ENCODE data around the gene TMIGD2.
A peak's percentile ranks its signal among the peaks of the same experiment; 100 is the strongest.
"Not testable (repeated sequence)": the region's sequence is repeated elsewhere in the genome, so short reads cannot be mapped to it uniquely, and the experiment has no call there.

The TMIGD2 gene

GRCh38 chr19:4302243-4302640 is at the start of gene TMIGD2:
TMIGD2 (minus strand) TSS chr19:4302389; CDS start chr19:4302385, 4 bp downstream.
- H3K36me3 ChIP-seq: peaks cover 10% of the 10 kb centered on the region; the same call in 1 of the 2 replicates
- no peak for TF ChIP-seq Cebpa-rat (IDR thresholded peaks at IDR 0.05)
- peak within 1 kb of the TSS; percentile 63 for H3K9ac ChIP-seq
- H3K4me3 ChIP-seq: peak within 1 kb of the TSS; percentile 50
- H4K20me1 ChIP-seq: no peaks in the 10 kb centered on the region
- peaks cover 61% of the 10 kb centered on the region for H3K4me1 ChIP-seq
- no peaks in the 10 kb centered on the region for H3K9me3 ChIP-seq
- H3K27me3 ChIP-seq: no peaks in the 10 kb centered on the region
- H3K27ac ChIP-seq: peak within 1 kb of the TSS; percentile 60
- peak within 1 kb of the TSS; percentile 65 for H3K4me2 ChIP-seq

- Histone ChIP-seq H3K4me3 (no peak overlapping the region), H4K20me1 (no peaks in the 10 kb centered on the region; the same call in 1 of the 2 replicates), H3K9me3 (no peaks in the 10 kb centered on the region), H3K27ac (no peak overlapping the region), H3K4me1 (no peaks in the 10 kb centered on the region), H3K27me3 (no peaks in the 10 kb centered on the region), H3K36me3 (peaks cover 84% of the 10 kb centered on the region), H3K4me2 (no peak overlapping the region), H3K9ac (no peak overlapping the region)
- TF ChIP-seq Cebpa-rat (IDR thresholded peaks at IDR 0.05): no peak
Measured at GRCh38 chr19:4350726-4351125, 48.5 kb upstream of the TMIGD2 start.

GRCh38 chr19:4350111-4350510 is 47.9 kb upstream of the TMIGD2 start:
- Histone ChIP-seq H3K4me1 (no peaks in the 10 kb centered on the region), H3K4me2 (no peak overlapping the region), H3K27ac (no peak overlapping the region), H4K20me1 (no peaks in the 10 kb centered on the region; the same call in 1 of the 2 replicates), H3K9me3 (no peaks in the 10 kb centered on the region), H3K4me3 (no peak overlapping the region), H3K36me3 (peaks cover 82% of the 10 kb centered on the region), H3K27me3 (no peaks in the 10 kb centered on the region), H3K9ac (no peak overlapping the region)
- no peak for TF ChIP-seq Cebpa-rat (IDR thresholded peaks at IDR 0.05)

GRCh38 chr19:4349225-4349624 is 47.0 kb upstream of the TMIGD2 start:
- H3K27me3 ChIP-seq, H3K4me2 ChIP-seq, H4K20me1 ChIP-seq, H3K27ac ChIP-seq, H3K9me3 ChIP-seq, H3K4me3 ChIP-seq, H3K4me1 ChIP-seq, H3K9ac ChIP-seq: not testable (repeated sequence)
- peaks cover 74% of the 10 kb centered on the region for H3K36me3 ChIP-seq

- Histone ChIP-seq H3K27ac (no peak overlapping the region), H3K9ac (no peak overlapping the region), H4K20me1 (peaks cover 5% of the 10 kb centered on the region; the same call in 1 of the 2 replicates), H3K4me2 (no peak overlapping the region), H3K27me3 (no peaks in the 10 kb centered on the region), H3K9me3 (no peaks in the 10 kb centered on the region), H3K4me1 (peaks cover 11% of the 10 kb centered on the region), H3K4me3 (no peak overlapping the region), H3K36me3 (peaks cover 59% of the 10 kb centered on the region)
- TF ChIP-seq Cebpa-rat (IDR thresholded peaks at IDR 0.05): no peak
Measured at GRCh38 chr19:4347521-4347920, 45.3 kb upstream of the TMIGD2 start.

- Histone ChIP-seq H3K9me3 (no peaks in the 10 kb centered on the region), H3K4me3 (no peak overlapping the region), H3K4me1 (peaks cover 17% of the 10 kb centered on the region), H3K36me3 (peaks cover 55% of the 10 kb centered on the region), H3K27me3 (no peaks in the 10 kb centered on the region), H3K4me2 (no peak overlapping the region), H3K27ac (no peak overlapping the region), H3K9ac (no peak overlapping the region), H4K20me1 (peaks cover 5% of the 10 kb centered on the region; the same call in 1 of the 2 replicates)
- TF ChIP-seq Cebpa-rat (IDR thresholded peaks at IDR 0.05): no peak
Measured at GRCh38 chr19:4346020-4346383, 43.8 kb upstream of the TMIGD2 start.

GRCh38 chr19:4345342-4346019 is 43.3 kb upstream of the TMIGD2 start:
- Histone ChIP-seq H3K4me1 (peaks cover 17% of the 10 kb centered on the region), H3K9me3 (no peaks in the 10 kb centered on the region), H3K36me3 (peaks cover 49% of the 10 kb centered on the region), H3K9ac (0 out of 2 replicates have a peak overlapping the region, but pooled peaks have one; percentile 15), H3K4me2 (no peak overlapping the region), H4K20me1 (peaks cover 5% of the 10 kb centered on the region; the same call in 1 of the 2 replicates), H3K4me3 (no peak overlapping the region), H3K27me3 (no peaks in the 10 kb centered on the region), H3K27ac (no peak overlapping the region)
- no peak for TF ChIP-seq Cebpa-rat (IDR thresholded peaks at IDR 0.05)

- H3K9ac ChIP-seq: peak within 1 kb of the TSS; percentile 84
- peaks cover 23% of the 10 kb centered on the region for H3K4me1 ChIP-seq
- peak within 1 kb of the TSS; percentile 90 for H3K27ac ChIP-seq
- TF ChIP-seq Cebpa-rat (IDR thresholded peaks at IDR 0.05): no peak
- peak within 1 kb of the TSS; percentile 98 for H3K4me2 ChIP-seq
- H3K9me3 ChIP-seq: no peaks in the 10 kb centered on the region
- peaks cover 5% of the 10 kb centered on the region; the same call in 1 of the 2 replicates for H4K20me1 ChIP-seq
- H3K27me3 ChIP-seq: no peaks in the 10 kb centered on the region
- peaks cover 33% of the 10 kb centered on the region for H3K36me3 ChIP-seq
- H3K4me3 ChIP-seq: peak within 1 kb of the TSS; percentile 73
Measured at GRCh38 chr19:4343370-4344307, 41.5 kb upstream of the TMIGD2 start, which contains the start of gene MPND. MPND (plus strand) TSS chr19:4343562; CDS start chr19:4343594, 32 bp downstream.

GRCh38 chr19:4342615-4343369 is 40.6 kb upstream of the TMIGD2 start:
- no peaks in the 10 kb centered on the region for H3K27me3 ChIP-seq
- H3K4me2 ChIP-seq: peak overlapping the region; percentile 98
- no peaks in the 10 kb centered on the region for H3K9me3 ChIP-seq
- peak overlapping the region; percentile 73 for H3K4me3 ChIP-seq
- peak overlapping the region; percentile 84 for H3K9ac ChIP-seq
- H4K20me1 ChIP-seq: peaks cover 5% of the 10 kb centered on the region; the same call in 1 of the 2 replicates
- no peak for TF ChIP-seq Cebpa-rat (IDR thresholded peaks at IDR 0.05)
- H3K27ac ChIP-seq: peak overlapping the region; percentile 90
- peaks cover 25% of the 10 kb centered on the region for H3K36me3 ChIP-seq
- peaks cover 30% of the 10 kb centered on the region for H3K4me1 ChIP-seq

Data from BLaER1 (cell line).